Astrocyte of the spinal cord (primary cell): ENCODE data around the gene FAM114A2.
A peak's percentile ranks its signal among the peaks of the same experiment; 100 is the strongest.

Source experiments
- DNase-seq: peaks from one replicate; pipeline ENCODE4 v3.0.0; 2011; ENCODE audit warnings: low read depth, low spot score
- H3K4me3 ChIP-seq: 2 replicates; pipeline ENCODE4 v1.5.1; 2011; ENCODE audit warnings: low read depth, mild to moderate bottlenecking, low read length, moderate library complexity
- CTCF ChIP-seq: IDR thresholded peaks from 2 replicates; pipeline ENCODE4 v1.5.1; 2012; ENCODE audit warnings: low read depth, mild to moderate bottlenecking, low read length, inconsistent platforms
- in situ Hi-C: cut with HindIII; loops from 2 replicates; pipeline ENCODE4 v1.10.0; 2017; ENCODE audit warnings: low sequenced_read_pairs

The FAM114A2 gene

GRCh38 chr5:154063372-154063771 is 24.7 kb upstream of the FAM114A2 start:
- DNase-seq = no peak
- H3K4me3 ChIP-seq = no peak overlapping the region
- no peak for TF ChIP-seq CTCF
- in situ Hi-C loops = no loop called here

GRCh38 chr5:154060606-154061005 is 21.9 kb upstream of the FAM114A2 start:
- no peak overlapping the region for H3K4me3 ChIP-seq
- no peak for TF ChIP-seq CTCF
- in situ Hi-C loops = no loop called here
- DNase-seq = no peak

- no peak for TF ChIP-seq CTCF
- in situ Hi-C loops = no loop called here
- H3K4me3 ChIP-seq = no peak overlapping the region
- DNase-seq = no peak
These were observed 20.9 kb upstream of the FAM114A2 start for GRCh38 chr5:154059583-154059982.

GRCh38 chr5:154059039-154059430 is 20.3 kb upstream of the FAM114A2 start:
- no peak for DNase-seq
- in situ Hi-C loops = no loop called here
- TF ChIP-seq CTCF = no peak
- H3K4me3 ChIP-seq = no peak overlapping the region

GRCh38 chr5:154058055-154059038 is 19.6 kb upstream of the FAM114A2 start:
- in situ Hi-C loops = no loop called here
- DNase-seq = peak; percentile 23

GRCh38 chr5:154055201-154055600 is 16.5 kb upstream of the FAM114A2 start:
- no peak overlapping the region for H3K4me3 ChIP-seq
- in situ Hi-C loops = no loop called here
- no peak for DNase-seq
- TF ChIP-seq CTCF = no peak

More at GRCh38 chr5:154058055-154059038, 19.6 kb upstream of the FAM114A2 start:
- H3K4me3 ChIP-seq = no peak overlapping the region
- TF ChIP-seq CTCF = no peak
